Tibial nerve (tissue), 4 donors: Measurements from ENCODE around the gene WNT16. TPM values are rescaled to one million over a fixed set of nuclear protein-coding genes. Genes with fewer than 3 reads are reported as not detected.

Experiments
- DNase-seq, 2 donors: peaks; one replicate each; pipeline ENCODE4 v3.0.0-alpha.2; 2019; ENCODE audit warnings: low spot score in 2 of 2
- H3K27ac ChIP-seq, 4 donors: fragments of 200-600 bp; sonication (generic) in 3 of 4; one replicate each; pipeline ENCODE4 v1.5.1; 2017 to 2019; ENCODE audit warnings: mild to moderate bottlenecking in 1 of 4
- H3K27me3 ChIP-seq, 2 donors: fragments of 200-600 bp; sonication (generic) in 1 of 2; one replicate each; pipeline versions ENCODE4 v1.5.1 to v1.6.0; 2017 to 2019
- H3K36me3 ChIP-seq, 3 donors: fragments of 200-600 bp; sonication (generic); one replicate each; pipeline ENCODE4 v1.5.1; 2018 to 2019
- H3K4me1 ChIP-seq, 4 donors: fragments of 200-600 bp; sonication (generic) in 3 of 4; one replicate each; pipeline ENCODE4 v1.5.1; 2017 to 2019
- H3K4me3 ChIP-seq, 4 donors: fragments of 200-600 bp; sonication (generic) in 3 of 4; one replicate each; pipeline ENCODE4 v1.5.1; 2017 to 2019; ENCODE audit warnings: mild to moderate bottlenecking in 1 of 4, moderate library complexity in 1 of 4
- H3K9me3 ChIP-seq, 4 donors: fragments of 200-600 bp; sonication (generic) in 3 of 4; one replicate each; pipeline ENCODE4 v1.5.1; 2017 to 2019
- CTCF ChIP-seq, 5 experiments: fragments of 200-600 bp in 3 of 5; fragments of 450-650 bp in 2 of 5; sonication (generic) in 3 of 5; IDR thresholded peaks; one replicate each; pipeline ENCODE4 v1.5.1; 2016 to 2019; ENCODE audit warnings: antibody characterized with exemption in 5 of 5, mild to moderate bottlenecking in 3 of 5, moderate library complexity in 2 of 5
- EP300 ChIP-seq, 2 donors: sonication (generic); formaldehyde crosslinking; IDR thresholded peaks; one replicate each; pipeline ENCODE4 v1.6.1; 2017; ENCODE audit warnings: antibody characterized with exemption in 2 of 2, mild to moderate bottlenecking in 1 of 2
- POLR2A ChIP-seq, 2 donors: fragments of 450-650 bp; IDR thresholded peaks; one replicate each; pipeline ENCODE4 v1.6.1; 2017; ENCODE audit warnings: antibody characterized with exemption in 2 of 2, mild to moderate bottlenecking in 2 of 2, moderate library complexity in 2 of 2
- WGBS, 2 donors: methylation state at CpG; one replicate each; pipeline ENCODE4 v1.1.5; 2018; 5-methylcytosine and 5-hydroxymethylcytosine counted together
- total RNA-seq, 4 donors: library from RNA; depleted of rRNA; stranded (reverse); fragments of >200 nt; gene quantifications; one replicate each; pipeline ENCODE4 v1.1.0, GENCODE V29; 2016

The WNT16 gene
- total RNA-seq, 4 donors from 2014 or later, result 0.20 to 0.21 TPM; not detected in 2

- Histone ChIP-seq H3K27ac (peak overlapping the region in 1 of 4 donors; percentile 47), H3K4me3 (no peak overlapping the region), H3K36me3 (peaks cover 0 to 5% (median 0%) of the 10 kb centered on the region in 3 donors), H3K9me3 (no peaks in the 10 kb centered on the region), H3K27me3 (no peaks in the 10 kb centered on the region), H3K4me1 (peaks cover 0 to 32% (median 16%) of the 10 kb centered on the region in 4 donors)
- TF ChIP-seq CTCF (IDR thresholded peaks at IDR 0.05) (no peak), POLR2A (IDR thresholded peaks at IDR 0.05) (no peak), EP300 (IDR thresholded peaks at IDR 0.05) (no peak)
- WGBS, 2 donors, result 89 to 92% methylated on average over 2 of the region's 2 CpGs
- DNase-seq, result no peak
Observed at GRCh38 chr7:121384265-121384664, 55.5 kb downstream of the WNT16 start.

GRCh38 chr7:121385056-121385799 lies 56.4 kb downstream of the WNT16 start:
- DNase-seq, result no peak
- Histone ChIP-seq H3K4me3 (no peak overlapping the region), H3K27me3 (no peaks in the 10 kb centered on the region), H3K36me3 (no peaks in the 10 kb centered on the region), H3K4me1 (peaks cover 0 to 39% (median 16%) of the 10 kb centered on the region in 4 donors), H3K27ac (peak overlapping the region in 1 of 4 donors; percentile 32), H3K9me3 (no peaks in the 10 kb centered on the region)
- 88 to 92% methylated on average over 4 of the region's 4 CpGs for WGBS, 2 donors
- TF ChIP-seq CTCF (IDR thresholded peaks at IDR 0.05) (no peak), EP300 (IDR thresholded peaks at IDR 0.05) (no peak), POLR2A (IDR thresholded peaks at IDR 0.05) (no peak)

- no peaks in the 10 kb centered on the region for H3K27me3 ChIP-seq
- 13 to 22% methylated on average over 1 of the region's 1 CpG for WGBS, 2 donors
- TF ChIP-seq POLR2A (IDR thresholded peaks at IDR 0.05) (no peak), CTCF (IDR thresholded peaks at IDR 0.05) (no peak), EP300 (IDR thresholded peaks at IDR 0.05) (no peak)
- no peak overlapping the region for H3K27ac ChIP-seq
- DNase-seq, result no peak
- H3K4me3 ChIP-seq, result no peak overlapping the region
- H3K4me1 ChIP-seq, result peaks cover 0 to 37% (median 16%) of the 10 kb centered on the region in 4 donors
- H3K36me3 ChIP-seq, result no peaks in the 10 kb centered on the region
- no peaks in the 10 kb centered on the region for H3K9me3 ChIP-seq
Observed at GRCh38 chr7:121385800-121386179, 57.0 kb downstream of the WNT16 start.

GRCh38 chr7:121388950-121389349 lies 60.1 kb downstream of the WNT16 start:
- WGBS, 2 donors, result 97 to 98% methylated on average over 1 of the region's 1 CpG

More at GRCh38 chr7:121388950-121389349, 60.1 kb downstream of the WNT16 start:
- no peaks in the 10 kb centered on the region for H3K27me3 ChIP-seq
- no peak for DNase-seq
- no peak overlapping the region for H3K4me3 ChIP-seq
- H3K27ac ChIP-seq, result no peak overlapping the region
- no peaks in the 10 kb centered on the region for H3K9me3 ChIP-seq
- peaks cover 0 to 29% (median 15%) of the 10 kb centered on the region in 4 donors for H3K4me1 ChIP-seq
- peaks cover 0 to 4% (median 0%) of the 10 kb centered on the region in 3 donors for H3K36me3 ChIP-seq
- no peak for TF ChIP-seq EP300 (IDR thresholded peaks at IDR 0.05)
- no peak for TF ChIP-seq CTCF (IDR thresholded peaks at IDR 0.05)
- TF ChIP-seq POLR2A (IDR thresholded peaks at IDR 0.05), result no peak
